GM23338 (cell line): ENCODE data around the gene MAPK8IP3. TPM values are rescaled to one million over a fixed set of nuclear protein-coding genes. Genes with fewer than 3 reads are reported as not detected.

Source experiments
- ATAC-seq: fragments of 200-7000 bp; cut with Tn5 transposase; 3 replicates; pipeline ENCODE4 v1.9.1; 2020
- DNase-seq: peaks from one replicate; pipeline ENCODE4 v3.0.0-alpha.2; 2015; ENCODE audit warnings: low spot score
- H2AFZ ChIP-seq: fragments of 200-600 bp; sonication (generic); 2 replicates; pipeline ENCODE4 v1.8.0; 2016; ENCODE audit warnings: antibody characterized with exemption, mild to moderate bottlenecking, moderate library complexity
- H3F3A ChIP-seq: fragments of 200-600 bp; sonication (generic); replicated peaks from 2 replicates; pipeline ENCODE4 v1.8.0; 2017; ENCODE audit warnings: antibody characterized with exemption, mixed run types, low read depth
- H3K27ac ChIP-seq: fragments of 200-600 bp; sonication (generic); 2 replicates; pipeline ENCODE4 v1.6.1; 2016; ENCODE audit warnings: low read depth
- H3K27me3 ChIP-seq: fragments of 200-600 bp; sonication (generic); 2 replicates; pipeline ENCODE4 v1.8.0; 2016; ENCODE audit warnings: mild to moderate bottlenecking, mixed run types, moderate library complexity; ENCODE audit not compliant: insufficient read depth
- H3K36me3 ChIP-seq: fragments of 200-600 bp; sonication (generic); 2 replicates; pipeline ENCODE4 v1.8.0; 2016; ENCODE audit warnings: mild to moderate bottlenecking; ENCODE audit not compliant: insufficient read depth
- H3K4me1 ChIP-seq: fragments of 200-600 bp; sonication (generic); 2 replicates; pipeline ENCODE4 v1.8.0; 2016; ENCODE audit warnings: mild to moderate bottlenecking, moderate library complexity; ENCODE audit not compliant: insufficient read depth
- H3K4me2 ChIP-seq: fragments of 200-600 bp; sonication (generic); 2 replicates; pipeline ENCODE4 v1.7.1; 2017; ENCODE audit warnings: mixed run types
- H3K4me3 ChIP-seq: fragments of 200-600 bp; sonication (generic); 2 replicates; pipeline ENCODE4 v1.6.1; 2016; ENCODE audit warnings: mixed run types
- H3K79me2 ChIP-seq: fragments of 200-600 bp; sonication (generic); replicated peaks from 2 replicates; pipeline ENCODE4 v1.8.0; 2017; ENCODE audit warnings: mild to moderate bottlenecking; ENCODE audit not compliant: insufficient read depth
- H3K9me2 ChIP-seq: fragments of 200-600 bp; sonication (generic); 2 replicates; pipeline ENCODE4 v1.8.0; 2017; ENCODE audit not compliant: insufficient read depth
- H4K20me1 ChIP-seq: fragments of 200-600 bp; sonication (generic); replicated peaks from 2 replicates; pipeline ENCODE4 v1.8.0; 2017; ENCODE audit warnings: mild to moderate bottlenecking; ENCODE audit not compliant: insufficient read depth
- H3K27ac Mint-ChIP-seq: 2 replicates; pipeline ENCODE4 v1.8.0; 2020; ENCODE audit warnings: inconsistent platforms, mild to moderate bottlenecking, moderate library complexity, mixed read lengths
- H3K27me3 Mint-ChIP-seq: 3 replicates; pipeline ENCODE4 v1.8.0; 2022; ENCODE audit warnings: low read depth, mild to moderate bottlenecking, moderate library complexity, mixed read lengths, inconsistent platforms; ENCODE audit not compliant: insufficient read depth, poor library complexity
- H3K36me3 Mint-ChIP-seq: 3 replicates; pipeline ENCODE4 v1.8.0; 2021; ENCODE audit warnings: low read depth, mild to moderate bottlenecking, inconsistent platforms, moderate library complexity, mixed read lengths
- H3K4me1 Mint-ChIP-seq: 3 replicates; pipeline ENCODE4 v1.8.0; 2020; ENCODE audit warnings: mild to moderate bottlenecking, inconsistent platforms, mixed read lengths
- H3K4me3 Mint-ChIP-seq: 3 replicates; pipeline ENCODE4 v1.8.0; 2021; ENCODE audit warnings: moderate library complexity, mild to moderate bottlenecking, inconsistent platforms, mixed read lengths
- H3K9me3 Mint-ChIP-seq: 3 replicates; pipeline ENCODE4 v1.8.0; 2020; ENCODE audit warnings: moderate library complexity, mild to moderate bottlenecking, inconsistent platforms, mixed read lengths
- EZH2 ChIP-seq: fragments of 200-600 bp; sonication (generic); IDR thresholded peaks from one replicate; pipeline ENCODE4 v1.8.0; 2017; ENCODE audit warnings: antibody characterized with exemption, mild to moderate bottlenecking, low read depth; ENCODE audit not compliant: unreplicated experiment
- EZH2phosphoT487 ChIP-seq: fragments of 200-600 bp; sonication (generic); IDR thresholded peaks from one replicate; pipeline ENCODE4 v1.8.1; 2018; ENCODE audit warnings: antibody characterized with exemption; ENCODE audit not compliant: unreplicated experiment
- JUNB ChIP-seq: IDR thresholded peaks from one replicate; pipeline ENCODE4 v1.6.1; 2016; ENCODE audit warnings: antibody characterized with exemption; ENCODE audit not compliant: unreplicated experiment
- POLR2AphosphoS5 ChIP-seq: IDR thresholded peaks from 2 replicates; pipeline ENCODE4 v1.6.1; 2016; ENCODE audit warnings: antibody characterized with exemption, low read depth
- ZNF114 ChIP-seq: fragments of 250-450 bp; sonication (Bioruptor Pico); IDR thresholded peaks from 2 replicates; pipeline ENCODE4 v1.5.0; 2020; ENCODE audit warnings: mild to moderate bottlenecking, moderate library complexity
- ZNF331 ChIP-seq: fragments of 250-450 bp; sonication (Bioruptor Pico); IDR thresholded peaks from 2 replicates; pipeline ENCODE4 v1.5.0; 2020; ENCODE audit warnings: low read depth, mild to moderate bottlenecking, moderate library complexity
- polyA plus RNA-seq: library from polyadenylated mRNA; unstranded; fragments of >200 nt; fragmentation: Nextera tagmentation; extraction: Ambion mirVana; gene quantifications from 2 replicates; pipeline ENCODE4 v1.2.1, GENCODE V29; 2016
- total RNA-seq: library from RNA; depleted of rRNA; stranded (reverse); fragments of >200 nt; shearing (Covaris generic); gene quantifications from 2 replicates; pipeline ENCODE4 v1.2.3, GENCODE V29; 2014
- TF ChIP-seq, protein P1 (sequence below): fragments of 250-450 bp; sonication (Bioruptor Pico); IDR thresholded peaks from 2 replicates; pipeline ENCODE4 v1.5.0; 2020; ENCODE audit warnings: mild to moderate bottlenecking, moderate library complexity
- TF ChIP-seq, protein P2 (sequence below), 2 experiments: fragments of 200-600 bp in 1 of 2; sonication (generic) in 1 of 2; conservative IDR thresholded peaks; 2 replicates each; pipeline versions ENCODE4 v1.5.1 to v1.6.1; 2016 to 2017; ENCODE audit warnings: antibody characterized with exemption in 2 of 2, low read depth in 2 of 2, mild to moderate bottlenecking in 2 of 2, moderate library complexity in 1 of 2
- TF ChIP-seq, protein P3 (sequence below): IDR thresholded peaks from 2 replicates; pipeline ENCODE4 v1.6.1; 2016; ENCODE audit warnings: antibody characterized with exemption

MAPK8IP3 gene
- total and polyA plus RNA-seq, 2 experiments from 2014 or later: 11.3 to 58.4 TPM

DNA sequence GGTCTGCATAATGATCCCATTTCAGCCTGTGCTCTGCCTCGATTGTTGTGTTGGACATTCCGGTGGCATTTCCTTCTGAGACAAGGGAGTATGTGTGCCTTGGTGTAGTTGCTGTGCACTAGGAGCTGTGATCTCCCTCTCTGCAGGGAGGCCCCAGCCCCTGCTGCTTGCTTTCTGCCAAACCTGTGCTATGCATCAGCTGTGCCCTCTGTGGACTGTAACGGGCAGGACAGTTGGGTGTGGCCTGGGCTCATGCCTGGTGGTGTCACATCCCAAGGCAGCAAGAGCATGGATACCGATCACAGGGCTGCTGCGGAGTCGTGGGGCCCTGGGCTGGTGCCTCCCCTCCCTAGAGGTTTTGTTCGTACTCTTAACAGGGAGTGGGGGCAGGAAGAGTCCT is 31.7 kb upstream of the MAPK8IP3 start:
- no peak overlapping the region for H3K4me3 ChIP-seq
- Mint-ChIP-seq H3K9me3 (no peaks in the 10 kb centered on the region; the same call in 2 of the 3 replicates), H3K36me3 (peaks cover 68% of the 10 kb centered on the region), H3K4me3 (no peak overlapping the region), H3K4me1 (peaks cover 14% of the 10 kb centered on the region), H3K27ac (no peak overlapping the region), H3K27me3 (peaks cover 25% of the 10 kb centered on the region)
- peaks cover 8% of the 10 kb centered on the region for H3K4me1 ChIP-seq
- H4K20me1 ChIP-seq: peaks cover 12% of the 10 kb centered on the region; the same call in 1 of the 2 replicates
- H2AFZ ChIP-seq: no peak overlapping the region
- no peaks in the 10 kb centered on the region; the same call in 1 of the 2 replicates for H3K36me3 ChIP-seq
- no peaks in the 10 kb centered on the region for H3K9me2 ChIP-seq
- DNase-seq (no peak), ATAC-seq (no peak)
- no peak overlapping the region for H3K27ac ChIP-seq
- H3K27me3 ChIP-seq: no peaks in the 10 kb centered on the region
- H3K4me2 ChIP-seq: no peak overlapping the region
- peaks cover 9% of the 10 kb centered on the region for H3K79me2 ChIP-seq
- TF ChIP-seq, protein P1, sequence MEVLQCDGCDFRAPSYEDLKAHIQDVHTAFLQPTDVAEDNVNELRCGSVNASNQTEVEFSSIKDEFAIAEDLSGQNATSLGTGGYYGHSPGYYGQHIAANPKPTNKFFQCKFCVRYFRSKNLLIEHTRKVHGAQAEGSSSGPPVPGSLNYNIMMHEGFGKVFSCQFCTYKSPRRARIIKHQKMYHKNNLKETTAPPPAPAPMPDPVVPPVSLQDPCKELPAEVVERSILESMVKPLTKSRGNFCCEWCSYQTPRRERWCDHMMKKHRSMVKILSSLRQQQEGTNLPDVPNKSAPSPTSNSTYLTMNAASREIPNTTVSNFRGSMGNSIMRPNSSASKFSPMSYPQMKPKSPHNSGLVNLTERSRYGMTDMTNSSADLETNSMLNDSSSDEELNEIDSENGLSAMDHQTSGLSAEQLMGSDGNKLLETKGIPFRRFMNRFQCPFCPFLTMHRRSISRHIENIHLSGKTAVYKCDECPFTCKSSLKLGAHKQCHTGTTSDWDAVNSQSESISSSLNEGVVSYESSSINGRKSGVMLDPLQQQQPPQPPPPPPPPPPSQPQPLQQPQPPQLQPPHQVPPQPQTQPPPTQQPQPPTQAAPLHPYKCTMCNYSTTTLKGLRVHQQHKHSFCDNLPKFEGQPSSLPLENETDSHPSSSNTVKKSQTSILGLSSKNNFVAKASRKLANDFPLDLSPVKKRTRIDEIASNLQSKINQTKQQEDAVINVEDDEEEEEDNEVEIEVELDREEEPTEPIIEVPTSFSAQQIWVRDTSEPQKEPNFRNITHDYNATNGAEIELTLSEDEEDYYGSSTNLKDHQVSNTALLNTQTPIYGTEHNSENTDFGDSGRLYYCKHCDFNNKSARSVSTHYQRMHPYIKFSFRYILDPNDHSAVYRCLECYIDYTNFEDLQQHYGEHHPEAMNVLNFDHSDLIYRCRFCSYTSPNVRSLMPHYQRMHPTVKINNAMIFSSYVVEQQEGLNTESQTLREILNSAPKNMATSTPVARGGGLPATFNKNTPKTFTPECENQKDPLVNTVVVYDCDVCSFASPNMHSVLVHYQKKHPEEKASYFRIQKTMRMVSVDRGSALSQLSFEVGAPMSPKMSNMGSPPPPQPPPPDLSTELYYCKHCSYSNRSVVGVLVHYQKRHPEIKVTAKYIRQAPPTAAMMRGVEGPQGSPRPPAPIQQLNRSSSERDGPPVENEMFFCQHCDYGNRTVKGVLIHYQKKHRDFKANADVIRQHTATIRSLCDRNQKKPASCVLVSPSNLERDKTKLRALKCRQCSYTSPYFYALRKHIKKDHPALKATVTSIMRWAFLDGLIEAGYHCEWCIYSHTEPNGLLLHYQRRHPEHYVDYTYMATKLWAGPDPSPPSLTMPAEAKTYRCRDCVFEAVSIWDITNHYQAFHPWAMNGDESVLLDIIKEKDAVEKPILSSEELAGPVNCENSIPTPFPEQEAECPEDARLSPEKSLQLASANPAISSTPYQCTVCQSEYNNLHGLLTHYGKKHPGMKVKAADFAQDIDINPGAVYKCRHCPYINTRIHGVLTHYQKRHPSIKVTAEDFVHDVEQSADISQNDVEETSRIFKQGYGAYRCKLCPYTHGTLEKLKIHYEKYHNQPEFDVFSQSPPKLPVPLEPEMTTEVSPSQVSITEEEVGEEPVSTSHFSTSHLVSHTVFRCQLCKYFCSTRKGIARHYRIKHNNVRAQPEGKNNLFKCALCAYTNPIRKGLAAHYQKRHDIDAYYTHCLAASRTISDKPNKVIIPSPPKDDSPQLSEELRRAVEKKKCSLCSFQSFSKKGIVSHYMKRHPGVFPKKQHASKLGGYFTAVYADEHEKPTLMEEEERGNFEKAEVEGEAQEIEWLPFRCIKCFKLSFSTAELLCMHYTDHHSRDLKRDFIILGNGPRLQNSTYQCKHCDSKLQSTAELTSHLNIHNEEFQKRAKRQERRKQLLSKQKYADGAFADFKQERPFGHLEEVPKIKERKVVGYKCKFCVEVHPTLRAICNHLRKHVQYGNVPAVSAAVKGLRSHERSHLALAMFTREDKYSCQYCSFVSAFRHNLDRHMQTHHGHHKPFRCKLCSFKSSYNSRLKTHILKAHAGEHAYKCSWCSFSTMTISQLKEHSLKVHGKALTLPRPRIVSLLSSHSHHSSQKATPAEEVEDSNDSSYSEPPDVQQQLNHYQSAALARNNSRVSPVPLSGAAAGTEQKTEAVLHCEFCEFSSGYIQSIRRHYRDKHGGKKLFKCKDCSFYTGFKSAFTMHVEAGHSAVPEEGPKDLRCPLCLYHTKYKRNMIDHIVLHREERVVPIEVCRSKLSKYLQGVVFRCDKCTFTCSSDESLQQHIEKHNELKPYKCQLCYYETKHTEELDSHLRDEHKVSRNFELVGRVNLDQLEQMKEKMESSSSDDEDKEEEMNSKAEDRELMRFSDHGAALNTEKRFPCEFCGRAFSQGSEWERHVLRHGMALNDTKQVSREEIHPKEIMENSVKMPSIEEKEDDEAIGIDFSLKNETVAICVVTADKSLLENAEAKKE (CRISPR knock-in tag): no peak
- TF ChIP-seq, protein P2, sequence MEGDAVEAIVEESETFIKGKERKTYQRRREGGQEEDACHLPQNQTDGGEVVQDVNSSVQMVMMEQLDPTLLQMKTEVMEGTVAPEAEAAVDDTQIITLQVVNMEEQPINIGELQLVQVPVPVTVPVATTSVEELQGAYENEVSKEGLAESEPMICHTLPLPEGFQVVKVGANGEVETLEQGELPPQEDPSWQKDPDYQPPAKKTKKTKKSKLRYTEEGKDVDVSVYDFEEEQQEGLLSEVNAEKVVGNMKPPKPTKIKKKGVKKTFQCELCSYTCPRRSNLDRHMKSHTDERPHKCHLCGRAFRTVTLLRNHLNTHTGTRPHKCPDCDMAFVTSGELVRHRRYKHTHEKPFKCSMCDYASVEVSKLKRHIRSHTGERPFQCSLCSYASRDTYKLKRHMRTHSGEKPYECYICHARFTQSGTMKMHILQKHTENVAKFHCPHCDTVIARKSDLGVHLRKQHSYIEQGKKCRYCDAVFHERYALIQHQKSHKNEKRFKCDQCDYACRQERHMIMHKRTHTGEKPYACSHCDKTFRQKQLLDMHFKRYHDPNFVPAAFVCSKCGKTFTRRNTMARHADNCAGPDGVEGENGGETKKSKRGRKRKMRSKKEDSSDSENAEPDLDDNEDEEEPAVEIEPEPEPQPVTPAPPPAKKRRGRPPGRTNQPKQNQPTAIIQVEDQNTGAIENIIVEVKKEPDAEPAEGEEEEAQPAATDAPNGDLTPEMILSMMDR (conservative IDR thresholded peaks at IDR 0.05; ENCODE audit: low read depth in 2 of 2): no peak
- TF ChIP-seq JUNB (no peak), EZH2 (no peak), ZNF114 (CRISPR knock-in tag) (no peak), POLR2AphosphoS5 (no peak), EZH2phosphoT487 (no peak), ZNF331 (CRISPR knock-in tag) (no peak)
- TF ChIP-seq, protein P3, sequence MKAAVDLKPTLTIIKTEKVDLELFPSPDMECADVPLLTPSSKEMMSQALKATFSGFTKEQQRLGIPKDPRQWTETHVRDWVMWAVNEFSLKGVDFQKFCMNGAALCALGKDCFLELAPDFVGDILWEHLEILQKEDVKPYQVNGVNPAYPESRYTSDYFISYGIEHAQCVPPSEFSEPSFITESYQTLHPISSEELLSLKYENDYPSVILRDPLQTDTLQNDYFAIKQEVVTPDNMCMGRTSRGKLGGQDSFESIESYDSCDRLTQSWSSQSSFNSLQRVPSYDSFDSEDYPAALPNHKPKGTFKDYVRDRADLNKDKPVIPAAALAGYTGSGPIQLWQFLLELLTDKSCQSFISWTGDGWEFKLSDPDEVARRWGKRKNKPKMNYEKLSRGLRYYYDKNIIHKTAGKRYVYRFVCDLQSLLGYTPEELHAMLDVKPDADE: no peak
- peaks cover 9% of the 10 kb centered on the region; the same call in 1 of the 2 replicates for H3F3A ChIP-seq
